Lung (tissue), 12 donors: ENCODE measurements around the gene GRM5. TPM values are rescaled to one million over a fixed set of nuclear protein-coding genes. Genes with fewer than 3 reads are reported as not detected.
"Not testable (repeated sequence)": the region's sequence is repeated elsewhere in the genome, so short reads cannot be mapped to it uniquely, and the experiment has no call there.

Experiments
- ATAC-seq: fragments of 200-7000 bp; cut with Tn5 transposase; one replicate; pipeline ENCODE4 v1.9.1; 2020; ENCODE audit warnings: moderate number of reproducible peaks; ENCODE audit not compliant: insufficient read depth, low FRiP score
- DNase-seq, 3 donors: peaks; one replicate each; pipeline ENCODE4 v3.0.0-alpha.2; 2013 to 2017
- H3K27ac ChIP-seq, 2 donors: one replicate each; pipeline ENCODE4 v1.5.1; 2013; ENCODE audit warnings: mild to moderate bottlenecking in 2 of 2, moderate library complexity in 2 of 2, control low read depth in 1 of 2, inconsistent platforms in 1 of 2, low read depth in 1 of 2, low read length in 1 of 2
- H3K27me3 ChIP-seq, 3 donors: one replicate each; pipeline ENCODE4 v1.5.1; 2013; ENCODE audit warnings: low read length in 2 of 3; ENCODE audit not compliant: control insufficient read depth in 3 of 3, insufficient read depth in 3 of 3
- H3K36me3 ChIP-seq, 4 donors: one replicate each; pipeline ENCODE4 v1.5.1; 2013; ENCODE audit warnings: low read length in 4 of 4, mild to moderate bottlenecking in 1 of 4, moderate library complexity in 1 of 4; ENCODE audit not compliant: control insufficient read depth in 4 of 4, insufficient read depth in 4 of 4
- H3K4me1 ChIP-seq, 5 donors: one replicate each; pipeline ENCODE4 v1.5.1; 2013; ENCODE audit warnings: low read length in 5 of 5, mild to moderate bottlenecking in 2 of 5, moderate library complexity in 1 of 5; ENCODE audit not compliant: control insufficient read depth in 5 of 5, insufficient read depth in 5 of 5
- H3K4me3 ChIP-seq: one replicate; pipeline ENCODE4 v1.5.1; 2013; ENCODE audit warnings: mild to moderate bottlenecking, control low read depth, moderate library complexity
- H3K9ac ChIP-seq, 2 donors: one replicate each; pipeline ENCODE4 v1.5.1; 2013; ENCODE audit warnings: low read length in 2 of 2, control low read depth in 1 of 2; ENCODE audit not compliant: insufficient read depth in 1 of 2
- H3K9me3 ChIP-seq, 4 donors: one replicate each; pipeline ENCODE4 v1.5.1; 2013; ENCODE audit warnings: low read length in 3 of 4, mild to moderate bottlenecking in 1 of 4, moderate library complexity in 1 of 4; ENCODE audit not compliant: control insufficient read depth in 4 of 4, insufficient read depth in 3 of 4
- WGBS, 2 donors: extraction: QIAGEN DNeasy Blood & Tissue Kit; methylation state at CpG; one replicate each; pipeline ENCODE4 v1.1.7; 2013; 5-methylcytosine and 5-hydroxymethylcytosine counted together
- polyA plus RNA-seq, 2 donors: library from polyadenylated mRNA; stranded (reverse); fragments of 200-250 nt; gene quantifications; one replicate each; pipeline ENCODE4 v1.2.1, GENCODE V29; 2013
- total RNA-seq, 2 donors: library from RNA; depleted of rRNA in 1 of 2; stranded (reverse); fragments of >200 nt in 1 of 2; gene quantifications; one replicate each; pipeline ENCODE4 v1.2.1, GENCODE V29; 2014 to 2021
- TF ChIP-seq, protein P1 (sequence below): IDR thresholded peaks from 2 replicates; pipeline ENCODE4 v1.5.1; 2012; ENCODE audit warnings: mild to moderate bottlenecking; ENCODE audit errors: control extremely low read depth, extremely low read depth
- donor health status: control.
- donor health status: control.
- donor health status: Bipolar disorder and iron deficiency.
- donor health status: healthy.
- donor health status: DM: yes; HTN: yes; CAD: no.

GRM5 gene
- total and polyA plus RNA-seq, 4 donors: 0.02 to 1.2 (median 0.35) TPM

DNA sequence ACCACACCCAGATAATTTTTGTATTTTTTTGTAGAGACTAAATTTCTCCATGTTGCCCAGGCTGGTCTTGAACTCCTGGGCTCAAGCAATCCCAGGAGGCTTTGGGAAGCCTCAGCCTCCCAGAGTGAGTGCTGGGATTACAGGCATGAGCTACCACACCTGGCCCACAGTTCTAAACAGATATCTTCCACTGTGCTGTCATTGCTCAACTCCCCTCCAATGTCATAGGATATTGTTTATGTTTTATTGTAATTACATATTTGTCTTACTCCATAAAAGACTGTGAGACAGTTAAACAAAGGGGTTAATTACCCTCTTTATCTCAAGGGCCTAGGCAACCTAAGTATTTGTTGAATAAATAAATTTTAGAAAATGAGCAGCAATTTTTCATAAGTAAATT, 204.2 kb downstream of the GRM5 start:
- Histone ChIP-seq H3K9ac (no peak overlapping the region), H3K27me3 (no peaks in the 10 kb centered on the region), H3K9me3 (no peaks in the 10 kb centered on the region), H3K4me1 (no peaks in the 10 kb centered on the region), H3K4me3 (no peak overlapping the region), H3K36me3 (no peaks in the 10 kb centered on the region), H3K27ac (no peak overlapping the region)
- ATAC-seq: no peak
- TF ChIP-seq, protein P1, sequence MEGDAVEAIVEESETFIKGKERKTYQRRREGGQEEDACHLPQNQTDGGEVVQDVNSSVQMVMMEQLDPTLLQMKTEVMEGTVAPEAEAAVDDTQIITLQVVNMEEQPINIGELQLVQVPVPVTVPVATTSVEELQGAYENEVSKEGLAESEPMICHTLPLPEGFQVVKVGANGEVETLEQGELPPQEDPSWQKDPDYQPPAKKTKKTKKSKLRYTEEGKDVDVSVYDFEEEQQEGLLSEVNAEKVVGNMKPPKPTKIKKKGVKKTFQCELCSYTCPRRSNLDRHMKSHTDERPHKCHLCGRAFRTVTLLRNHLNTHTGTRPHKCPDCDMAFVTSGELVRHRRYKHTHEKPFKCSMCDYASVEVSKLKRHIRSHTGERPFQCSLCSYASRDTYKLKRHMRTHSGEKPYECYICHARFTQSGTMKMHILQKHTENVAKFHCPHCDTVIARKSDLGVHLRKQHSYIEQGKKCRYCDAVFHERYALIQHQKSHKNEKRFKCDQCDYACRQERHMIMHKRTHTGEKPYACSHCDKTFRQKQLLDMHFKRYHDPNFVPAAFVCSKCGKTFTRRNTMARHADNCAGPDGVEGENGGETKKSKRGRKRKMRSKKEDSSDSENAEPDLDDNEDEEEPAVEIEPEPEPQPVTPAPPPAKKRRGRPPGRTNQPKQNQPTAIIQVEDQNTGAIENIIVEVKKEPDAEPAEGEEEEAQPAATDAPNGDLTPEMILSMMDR: no peak
- peak in 1 of 3 donors; percentile 1 for DNase-seq

DNA sequence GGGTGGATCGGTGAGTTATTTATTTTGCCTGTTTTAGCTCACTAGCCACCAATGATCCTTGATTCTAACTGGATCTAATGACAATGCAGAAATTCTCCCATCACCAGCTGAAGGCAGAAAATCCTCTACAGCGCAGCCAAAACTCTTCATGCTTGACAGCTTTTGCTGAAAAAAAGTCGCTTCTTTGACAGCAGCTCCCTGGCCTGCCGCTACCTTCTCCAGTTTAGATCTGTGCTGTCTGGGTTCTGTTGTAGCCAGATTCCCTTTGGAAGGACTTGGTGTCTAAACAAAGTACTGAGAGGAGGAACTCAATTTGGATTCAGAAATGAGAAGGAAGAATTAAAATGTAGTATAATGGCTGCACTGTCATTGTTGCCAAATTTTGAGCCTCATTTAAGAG, 205.4 kb downstream of the GRM5 start:
- H3K4me1 ChIP-seq, H3K27me3 ChIP-seq, H3K36me3 ChIP-seq, ATAC-seq, H3K27ac ChIP-seq, DNase-seq, H3K9me3 ChIP-seq, H3K9ac ChIP-seq, H3K4me3 ChIP-seq: not testable (repeated sequence)
- WGBS, 2 donors: 89 to 98% methylated on average over 4 of the region's 4 CpGs

DNA sequence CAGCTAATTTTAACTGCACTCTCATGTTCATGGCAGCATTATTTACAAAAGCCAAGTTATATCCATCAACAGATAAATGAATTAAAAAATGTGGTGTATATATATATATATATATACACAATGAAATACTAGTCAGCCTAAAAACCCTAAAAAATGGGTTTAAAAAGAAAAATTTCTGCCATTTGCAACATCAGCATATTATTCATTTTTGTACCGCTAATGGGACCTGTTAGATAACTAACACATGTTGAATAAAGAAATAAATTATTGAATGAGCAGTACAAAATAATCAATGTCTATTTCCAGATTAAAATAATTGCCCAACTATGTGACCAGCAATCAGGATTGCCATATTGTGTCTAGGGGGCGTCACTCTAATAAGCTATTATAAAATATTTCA, 211.8 kb downstream of the GRM5 start:
- not testable (repeated sequence) for ATAC-seq, H3K36me3 ChIP-seq, H3K27ac ChIP-seq, H3K27me3 ChIP-seq, H3K4me1 ChIP-seq, H3K9ac ChIP-seq, H3K9me3 ChIP-seq, H3K4me3 ChIP-seq, DNase-seq
- 79 to 90% methylated on average over 2 of the region's 2 CpGs for WGBS, 2 donors

DNA sequence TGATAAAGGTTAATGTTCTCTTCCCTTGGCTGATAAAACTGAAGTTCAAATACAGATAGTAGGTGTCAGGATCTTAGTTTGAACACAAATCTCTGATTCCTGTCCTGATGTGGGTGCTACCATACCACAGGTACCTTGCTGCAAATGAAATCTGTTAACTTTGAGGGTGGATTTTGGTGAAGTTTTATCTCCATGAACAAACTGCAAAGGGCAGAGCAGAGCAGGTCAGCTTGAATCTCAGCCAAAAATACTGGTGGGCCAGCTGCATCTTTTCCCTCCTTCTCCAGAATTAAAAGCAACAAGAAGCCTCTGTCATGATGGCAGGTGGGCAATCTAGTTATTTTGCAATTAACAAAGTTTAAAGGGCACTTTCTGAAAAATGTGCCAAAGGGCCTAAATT, 214.2 kb downstream of the GRM5 start:
- H3K9ac ChIP-seq, H3K36me3 ChIP-seq, H3K4me3 ChIP-seq: not testable (repeated sequence)

DNA sequence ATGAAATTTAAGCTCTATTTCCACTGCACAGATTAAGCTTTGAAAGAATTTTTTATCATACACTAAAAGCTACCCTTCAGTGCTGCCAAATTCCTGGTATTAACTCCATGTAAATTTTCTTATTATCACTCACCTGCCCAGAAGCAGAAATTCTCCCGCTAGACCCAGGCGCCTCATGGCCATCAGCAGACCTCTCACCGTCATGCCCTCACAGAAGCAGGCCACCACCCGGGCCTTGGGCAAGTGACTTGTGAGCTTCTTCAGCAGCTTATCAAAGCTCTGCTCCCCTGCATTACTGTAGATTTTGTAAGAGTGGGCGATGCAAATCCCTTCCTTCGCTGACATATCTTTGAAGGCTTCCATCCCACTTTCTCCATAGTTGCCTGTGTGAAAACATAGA, 216.0 kb downstream of the GRM5 start:
- not testable (repeated sequence) for H3K4me1 ChIP-seq, DNase-seq
- 95 to 98% methylated on average over 4 of the region's 6 CpGs for WGBS, 2 donors

More for the DNA sequence above, 214.2 kb downstream of the GRM5 start:
- not testable (repeated sequence) for DNase-seq, ATAC-seq, H3K27ac ChIP-seq, H3K4me1 ChIP-seq, H3K9me3 ChIP-seq, H3K27me3 ChIP-seq

More for the DNA sequence above, 216.0 kb downstream of the GRM5 start:
- not testable (repeated sequence) for H3K9me3 ChIP-seq, ATAC-seq, H3K27me3 ChIP-seq, H3K9ac ChIP-seq, H3K4me3 ChIP-seq, H3K36me3 ChIP-seq, H3K27ac ChIP-seq
